Muscle of arm (tissue), 12 donors: ENCODE results near the gene ST3GAL5. TPM values are rescaled to one million over a fixed set of nuclear protein-coding genes. Genes with fewer than 3 reads are reported as not detected.

ENCODE experiments used
- DNase-seq: peaks from one replicate; pipeline ENCODE4 v3.0.0-alpha.2; 2013
- polyA plus RNA-seq, 12 donors: library from polyadenylated mRNA; unstranded; fragments of 120-200 nt; gene quantifications; one replicate each; pipeline ENCODE4 v1.2.1, GENCODE V29; 2013; ENCODE audit not compliant: insufficient read length in 12 of 12

Gene ST3GAL5
- polyA plus RNA-seq, 12 donors, result 29.1 to 44.7 (median 34.3) TPM; not detected in 1

DNA sequence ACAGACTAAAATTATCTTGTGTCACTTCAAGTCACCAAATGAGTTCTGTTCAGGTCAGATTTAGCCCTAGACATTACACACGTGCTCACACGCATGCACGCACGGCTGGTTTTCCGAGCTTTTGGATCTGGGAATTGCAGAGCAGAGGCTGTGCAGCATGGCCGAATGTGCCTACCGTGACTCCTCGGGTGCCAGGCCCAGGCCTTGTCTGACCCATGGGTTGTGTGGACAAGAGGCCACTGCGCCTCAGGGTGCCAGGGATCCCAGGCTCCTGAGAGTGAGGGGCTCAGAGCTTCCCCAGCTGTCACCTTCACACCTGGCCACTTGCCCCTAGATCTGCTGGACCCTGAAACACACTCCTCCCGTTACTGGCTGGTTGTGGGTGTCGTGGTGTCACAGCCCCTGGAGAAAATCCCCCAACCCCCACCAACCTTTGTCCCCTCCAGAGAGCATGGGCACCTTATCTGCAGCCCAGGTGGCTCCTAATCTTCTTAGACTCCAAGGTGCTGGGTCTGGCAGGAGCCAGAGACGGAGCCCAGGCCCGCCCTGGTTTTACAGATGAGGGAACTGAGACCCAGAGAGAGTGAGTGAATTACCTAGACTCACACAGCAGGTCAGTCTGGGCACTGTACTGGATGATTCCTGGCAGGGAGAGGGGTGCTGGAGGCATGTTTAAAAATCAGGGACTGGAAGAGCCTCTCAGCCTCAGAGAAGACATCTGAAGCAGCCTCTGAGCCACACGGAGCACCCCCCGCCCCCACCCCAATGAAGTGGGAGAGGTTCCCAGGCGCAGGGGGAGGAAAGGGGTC lies 78.2 kb downstream of the ST3GAL5 start:
- DNase-seq, result no peak

DNA sequence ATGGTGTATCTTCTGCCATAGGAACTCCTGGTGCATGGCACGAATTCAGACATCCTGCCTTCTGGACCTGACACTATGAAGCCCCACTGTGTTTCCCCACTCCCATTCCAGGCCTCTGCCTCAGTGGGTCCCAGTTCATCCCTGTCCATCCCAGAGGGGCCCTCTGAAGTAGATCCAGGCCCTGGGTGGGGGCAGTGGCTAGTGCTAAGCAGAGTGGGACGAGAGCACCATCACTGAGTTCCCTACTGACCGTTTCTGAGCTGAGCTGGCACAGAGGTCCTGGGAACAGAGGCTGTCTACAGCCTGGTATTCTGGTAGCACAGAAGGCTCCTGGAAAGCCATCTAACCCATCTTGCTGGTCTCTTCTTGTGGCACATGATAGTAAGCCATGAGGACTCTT lies 81.0 kb downstream of the ST3GAL5 start:
- DNase-seq, result no peak

DNA sequence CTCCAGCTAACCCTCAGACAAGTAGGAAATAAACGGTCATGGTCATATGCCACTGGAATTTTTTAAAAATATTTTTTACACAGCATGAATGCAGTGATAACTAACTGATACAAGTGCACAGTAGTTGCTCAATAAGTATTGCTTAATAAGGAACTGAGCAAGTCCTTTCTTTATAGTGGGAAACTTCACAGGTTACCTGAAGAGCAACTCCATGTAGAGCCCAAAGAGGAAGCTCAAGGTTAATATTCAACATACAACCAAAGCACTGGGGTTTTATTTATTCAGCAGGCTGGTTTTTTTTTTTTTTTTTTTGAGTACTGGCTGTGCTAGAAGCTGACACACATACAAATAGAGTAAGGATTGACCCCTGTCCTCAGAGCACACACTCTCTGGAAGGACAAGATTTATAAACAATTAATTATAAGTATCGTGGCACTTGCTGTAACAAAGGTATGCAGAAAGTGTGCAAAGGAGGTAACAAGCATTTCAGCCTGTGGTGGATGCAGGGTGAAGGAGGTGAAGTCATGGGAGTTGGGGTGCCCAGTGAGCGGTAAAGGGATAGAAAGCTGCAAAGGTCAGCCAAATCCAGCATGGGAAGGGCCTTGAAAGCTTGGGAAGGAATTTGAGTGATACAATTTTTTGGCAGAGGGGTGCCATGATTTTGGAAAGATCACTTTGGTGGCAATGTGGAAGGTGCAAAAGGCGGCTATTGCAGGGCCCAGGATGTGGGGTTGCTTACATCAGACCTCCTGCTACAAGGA lies 82.3 kb downstream of the ST3GAL5 start:
- DNase-seq, result no peak

DNA sequence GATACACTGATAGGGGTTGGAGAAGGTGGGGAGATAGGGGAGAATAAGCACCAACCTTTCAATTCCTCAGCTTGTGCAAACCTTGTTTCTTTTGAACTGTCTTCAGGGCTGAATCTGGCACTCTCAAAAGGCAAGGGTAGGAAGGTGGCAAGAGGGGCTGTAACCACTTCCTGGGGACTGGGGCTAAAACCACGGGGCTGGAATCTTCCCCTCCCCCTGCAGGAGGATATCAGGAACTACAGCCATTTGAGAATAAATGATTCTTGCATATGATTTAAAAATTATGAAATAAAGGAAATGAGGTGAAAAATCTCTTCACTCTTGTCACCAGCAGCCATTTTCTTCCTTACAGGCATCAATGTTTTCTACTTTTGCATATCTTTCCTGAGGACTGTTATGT lies 84.2 kb downstream of the ST3GAL5 start:
- DNase-seq, result no peak

DNA sequence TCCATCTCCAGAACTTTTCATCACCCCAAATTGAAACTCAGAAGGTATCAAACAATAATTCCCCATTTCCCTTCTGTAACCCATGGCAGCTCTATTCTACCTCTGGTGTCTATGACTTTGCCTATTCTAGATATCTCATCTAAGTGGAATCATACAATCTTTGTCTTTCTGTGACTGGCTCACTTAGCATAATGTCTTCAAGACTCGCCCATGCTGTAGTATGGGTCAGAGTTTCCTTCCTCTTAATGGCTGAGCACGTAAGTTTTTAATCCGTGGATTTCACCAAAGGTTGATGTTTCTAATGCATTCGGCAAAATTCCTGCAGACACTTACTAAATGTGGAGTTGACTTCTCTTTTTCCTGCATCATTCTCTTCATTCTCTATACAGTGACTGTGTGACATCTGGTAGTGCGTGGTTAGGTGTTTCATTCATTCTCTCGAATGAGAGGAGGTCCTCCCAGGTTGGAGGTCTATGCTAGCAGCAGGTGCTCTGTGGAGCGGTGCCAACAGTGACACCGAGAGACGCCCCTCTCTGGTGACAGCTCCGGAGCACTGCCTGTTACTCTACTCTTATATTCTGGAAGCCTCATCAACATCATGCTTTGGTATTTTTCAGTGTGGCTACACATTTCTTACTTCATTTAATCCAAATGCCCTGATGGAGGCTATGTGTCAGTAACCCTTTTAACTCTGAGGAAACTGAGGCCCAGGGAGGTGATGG lies 84.9 kb downstream of the ST3GAL5 start:
- DNase-seq, result no peak

DNA sequence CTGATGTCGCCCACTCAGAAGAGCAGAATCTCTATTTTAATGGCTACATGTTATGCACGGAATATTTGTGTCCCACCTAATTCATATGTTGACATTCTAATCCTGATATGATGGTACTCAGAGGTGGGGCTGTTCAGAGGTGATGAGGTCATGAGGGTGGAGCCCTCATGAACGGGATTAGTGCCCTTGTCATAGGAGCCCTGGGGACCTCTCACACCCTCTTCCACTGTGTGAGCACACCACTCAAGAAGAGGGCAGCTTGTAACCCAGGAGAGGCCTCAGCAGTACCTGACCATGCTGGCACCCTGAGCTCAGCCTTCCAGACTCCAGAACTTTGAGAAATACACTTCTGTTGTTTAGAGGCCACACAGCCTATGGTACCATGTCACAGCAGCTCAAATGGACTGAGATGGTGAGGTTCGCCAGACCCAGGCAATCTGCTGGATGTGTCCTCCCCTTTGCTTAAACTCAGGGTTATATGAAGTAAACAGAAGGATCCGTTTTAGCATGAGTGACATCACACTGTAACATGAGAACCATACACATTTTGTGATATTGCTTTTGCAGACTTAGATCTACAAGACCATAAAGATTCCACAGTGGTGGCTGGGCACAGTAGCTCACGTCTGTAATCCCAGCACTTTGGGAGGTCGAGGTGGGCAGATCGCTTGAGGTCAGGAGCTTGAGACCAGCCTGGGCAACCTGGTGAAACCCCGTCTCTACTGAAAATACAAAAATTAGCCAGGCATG lies 86.3 kb downstream of the ST3GAL5 start:
- DNase-seq, result no peak

DNA sequence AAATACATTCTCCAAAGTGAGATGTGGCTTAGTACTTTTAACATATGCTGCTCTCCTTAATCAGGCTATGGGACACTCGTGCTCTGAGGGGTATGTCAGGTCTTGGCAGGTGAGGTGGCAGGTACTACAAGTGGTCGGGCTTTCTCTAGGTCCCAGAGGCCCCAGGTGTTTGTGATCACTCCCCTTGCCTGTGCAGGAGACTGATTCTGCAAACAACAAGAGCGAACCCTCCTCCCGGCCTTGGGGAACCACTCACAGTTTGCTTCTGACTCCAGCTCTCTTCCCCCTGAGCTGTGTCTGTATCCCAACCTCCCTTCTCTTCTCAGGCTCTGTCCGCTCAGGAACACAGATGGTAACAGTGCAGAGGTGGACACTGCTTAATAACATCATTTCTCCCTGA lies 86.9 kb downstream of the ST3GAL5 start:
- DNase-seq, result no peak

DNA sequence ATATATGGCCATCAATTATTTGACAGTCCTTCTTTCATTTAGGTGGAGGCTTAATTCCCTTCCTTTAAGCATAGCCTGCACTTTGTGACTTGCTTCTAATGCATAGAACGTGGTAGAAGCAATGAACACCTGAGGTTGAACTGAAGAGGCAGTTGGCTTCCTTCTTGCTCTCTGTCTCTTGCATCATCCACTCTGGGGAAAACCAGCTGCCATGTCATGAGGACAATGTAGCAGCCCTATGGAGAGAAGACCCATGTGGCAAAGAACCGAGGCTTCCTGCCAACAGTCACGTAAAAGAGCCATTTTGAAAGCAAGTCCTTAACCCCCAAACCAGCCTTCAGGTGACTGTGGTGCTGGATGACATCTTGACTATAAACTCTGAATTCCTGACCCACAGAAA lies 88.2 kb downstream of the ST3GAL5 start:
- no peak for DNase-seq

DNA sequence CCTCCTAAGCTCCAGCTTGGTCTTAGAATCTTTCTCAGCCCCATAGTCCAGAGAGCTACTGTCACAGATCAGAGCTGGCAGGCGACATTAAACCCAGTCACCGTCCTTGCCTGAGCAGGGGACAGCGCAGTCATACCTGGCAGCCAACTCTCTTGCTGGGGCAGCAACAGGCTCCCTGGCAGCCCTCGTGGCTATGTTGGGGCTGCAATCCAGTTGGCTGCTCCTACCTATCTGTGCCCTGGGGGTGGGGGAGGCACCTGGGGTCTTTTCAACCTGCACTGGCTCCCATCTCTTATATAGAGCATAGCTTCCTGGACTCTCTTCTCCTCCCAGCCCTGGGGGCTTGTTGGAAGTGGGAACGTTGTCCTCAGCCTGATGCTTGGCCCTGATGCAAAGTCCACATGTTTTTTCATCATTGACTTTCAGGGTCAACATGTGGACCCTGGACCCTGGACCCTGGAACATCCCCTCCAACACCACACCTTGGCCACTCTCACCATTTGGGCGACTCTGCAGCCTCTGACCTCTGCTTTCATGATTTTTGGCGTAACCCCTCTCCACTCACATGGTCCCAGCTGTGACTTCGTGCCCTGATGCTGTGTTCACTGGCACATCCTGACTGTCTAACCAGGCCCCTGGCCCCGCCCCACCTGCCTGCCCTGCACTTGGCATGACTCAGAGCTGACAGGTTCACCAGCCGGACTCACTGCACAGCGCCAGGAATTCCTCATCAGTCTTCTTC lies 89.4 kb downstream of the ST3GAL5 start:
- DNase-seq, result no peak

DNA sequence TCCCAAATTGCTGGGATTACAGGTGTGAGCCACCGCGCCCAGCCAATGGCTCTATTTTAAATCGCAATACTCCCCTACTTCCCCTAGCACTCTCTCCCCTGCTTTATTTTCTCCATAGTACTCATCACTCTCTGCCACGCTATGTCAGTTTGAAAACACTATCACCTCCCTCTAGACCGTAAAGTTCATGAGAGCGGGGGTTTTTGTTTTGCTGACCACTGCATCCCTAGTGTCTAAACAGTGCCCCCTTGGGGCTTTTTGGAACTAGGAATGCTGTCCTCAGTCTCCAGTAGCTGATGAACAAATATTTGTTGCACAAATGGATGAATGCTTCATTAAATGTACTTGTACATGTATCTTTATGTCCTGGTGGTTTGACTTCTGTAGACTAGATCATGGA lies 90.9 kb downstream of the ST3GAL5 start:
- DNase-seq, result no peak

DNA sequence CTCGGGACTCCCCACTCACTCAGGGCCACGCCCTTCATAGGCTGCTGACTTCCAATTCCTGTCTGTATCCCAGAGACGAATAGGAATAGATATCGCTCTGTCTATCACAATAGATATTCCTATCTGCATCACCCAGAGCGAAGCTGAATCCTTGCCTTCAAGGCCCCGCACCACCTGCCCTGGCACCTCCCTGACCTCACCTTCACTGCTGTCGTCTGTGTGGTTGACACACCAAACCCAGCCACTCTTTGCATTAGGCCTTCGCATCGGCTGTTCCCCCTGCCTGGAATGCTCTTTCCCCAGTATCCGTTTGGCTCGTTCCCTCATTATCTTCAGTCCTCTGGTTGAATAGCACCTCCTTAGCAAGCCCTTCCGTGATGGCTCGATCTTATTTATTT lies 91.5 kb downstream of the ST3GAL5 start:
- DNase-seq, result no peak

DNA sequence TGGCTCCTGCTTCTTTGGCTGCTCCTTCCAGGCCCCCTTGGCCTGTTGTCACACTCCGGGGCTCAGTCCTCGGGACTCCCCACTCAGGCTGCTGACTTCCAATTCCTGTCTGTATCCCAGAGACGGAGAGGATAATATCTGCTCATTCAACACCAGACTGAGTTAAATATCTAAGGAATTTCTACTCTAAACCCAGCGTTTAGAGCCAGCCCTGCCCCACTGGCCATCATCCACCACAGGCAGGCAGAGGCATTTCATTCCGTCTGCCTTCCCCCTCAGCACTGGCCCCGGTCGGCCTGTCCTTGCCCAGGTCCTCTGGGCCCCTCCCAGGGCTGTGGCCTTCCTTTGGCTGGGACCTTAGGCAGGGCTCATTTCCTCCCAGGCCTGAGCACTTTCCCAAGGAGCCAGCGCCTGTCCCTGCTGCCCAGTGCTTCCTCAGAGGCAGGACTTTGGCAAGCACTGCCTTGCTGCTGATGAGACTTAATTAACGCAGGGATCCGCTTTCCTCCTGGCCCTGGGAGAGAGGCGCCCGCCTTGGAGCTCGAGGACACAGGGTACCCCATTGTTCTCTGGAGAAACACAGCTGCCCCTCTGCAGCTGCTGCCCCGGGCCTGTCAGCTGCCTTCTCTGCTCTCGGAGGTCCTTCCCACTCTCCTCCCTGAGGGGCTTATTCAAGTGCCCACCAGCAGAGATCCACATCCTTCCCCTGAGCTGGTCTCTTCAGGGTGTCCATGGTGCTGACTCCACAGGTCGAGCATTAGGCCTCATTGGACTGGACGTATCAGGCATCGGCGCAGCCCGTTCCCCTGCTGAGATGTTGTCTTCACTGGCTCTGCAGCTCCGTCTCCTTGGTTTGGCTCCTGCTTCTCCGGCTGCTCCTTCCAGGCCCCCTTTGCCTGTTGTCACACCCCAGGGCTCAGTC lies 92.2 kb downstream of the ST3GAL5 start:
- DNase-seq, result no peak

DNA sequence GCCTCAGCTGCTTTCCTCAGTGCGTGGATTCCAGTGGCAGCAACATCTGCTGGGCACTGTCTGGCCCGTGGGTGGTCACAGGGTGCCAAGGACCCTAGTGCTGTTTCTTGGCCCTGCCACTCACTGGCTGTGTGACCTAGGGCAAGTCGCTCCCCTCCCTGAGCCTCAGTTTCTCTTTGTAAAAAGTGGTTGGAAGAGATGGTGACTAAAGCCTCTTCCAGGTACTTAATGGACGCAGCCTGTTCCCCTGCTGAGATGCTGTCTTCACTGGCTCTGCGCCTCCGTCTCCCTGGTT lies 92.8 kb downstream of the ST3GAL5 start:
- no peak for DNase-seq

DNA sequence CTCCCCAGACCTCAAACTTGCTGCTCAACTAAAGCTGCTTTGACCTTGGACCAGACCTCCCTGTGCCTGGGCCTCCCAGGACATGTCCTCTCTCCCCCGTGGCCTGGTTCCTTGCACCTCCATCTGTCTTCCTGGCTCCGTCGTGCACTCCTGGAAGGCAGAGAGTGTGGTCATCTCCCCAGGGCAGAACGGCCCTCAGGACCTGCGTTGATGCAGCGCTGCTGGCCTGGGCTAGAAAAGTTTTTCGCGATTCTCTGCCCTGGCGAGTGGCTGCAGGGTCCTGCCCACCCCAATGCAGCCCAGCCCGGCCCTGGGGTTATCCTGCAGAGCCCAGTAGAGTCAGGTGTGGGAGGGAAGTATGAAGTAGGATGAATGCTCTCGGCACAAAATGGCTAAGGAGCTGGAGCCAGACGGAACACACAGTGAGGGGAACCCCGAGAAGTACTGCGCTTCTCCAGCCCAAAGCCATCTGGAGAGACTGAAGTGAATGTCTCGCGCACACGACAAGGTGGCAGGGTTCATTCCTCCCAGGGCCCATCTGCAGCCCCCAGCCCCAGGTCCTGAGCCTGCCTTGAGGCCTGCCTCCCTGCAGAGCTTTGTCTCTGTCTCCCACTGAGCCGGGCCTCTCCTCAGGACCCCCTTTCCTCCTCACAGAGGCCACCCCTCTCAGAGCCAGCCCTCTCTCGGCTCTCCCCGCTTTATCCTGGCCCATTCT lies 93.3 kb downstream of the ST3GAL5 start:
- DNase-seq, result no peak

DNA sequence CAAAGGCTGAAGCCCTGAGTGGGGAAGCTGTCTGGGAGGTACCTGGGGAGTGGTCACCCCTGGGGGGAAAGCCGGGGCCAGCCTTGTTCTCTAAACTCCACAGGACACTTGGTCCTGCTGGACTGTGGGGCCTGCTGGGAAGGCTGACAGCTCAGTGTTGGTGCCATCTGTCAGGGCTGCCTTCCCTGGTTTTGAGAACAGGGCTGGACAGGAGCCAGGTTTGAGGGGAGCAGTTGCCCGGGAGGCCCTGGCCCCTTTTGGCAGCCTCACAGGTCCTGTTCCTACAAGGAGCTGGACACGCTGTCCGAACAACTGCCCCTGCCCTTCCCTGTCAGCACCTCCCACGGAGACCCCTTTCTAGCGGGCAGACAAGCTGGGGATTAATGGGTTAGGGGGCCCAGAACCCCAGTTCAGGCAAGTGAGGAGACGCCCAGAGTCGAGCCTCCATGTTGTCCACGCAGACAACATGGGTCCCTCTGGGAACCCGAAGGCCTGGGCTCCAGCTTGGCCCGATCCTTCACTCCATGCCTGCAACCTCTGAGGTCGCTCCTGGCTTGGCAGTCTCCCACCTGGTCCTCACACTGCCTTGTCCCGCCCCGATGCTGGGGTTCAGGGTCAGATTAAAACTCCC lies 94.2 kb downstream of the ST3GAL5 start:
- DNase-seq, result no peak

DNA sequence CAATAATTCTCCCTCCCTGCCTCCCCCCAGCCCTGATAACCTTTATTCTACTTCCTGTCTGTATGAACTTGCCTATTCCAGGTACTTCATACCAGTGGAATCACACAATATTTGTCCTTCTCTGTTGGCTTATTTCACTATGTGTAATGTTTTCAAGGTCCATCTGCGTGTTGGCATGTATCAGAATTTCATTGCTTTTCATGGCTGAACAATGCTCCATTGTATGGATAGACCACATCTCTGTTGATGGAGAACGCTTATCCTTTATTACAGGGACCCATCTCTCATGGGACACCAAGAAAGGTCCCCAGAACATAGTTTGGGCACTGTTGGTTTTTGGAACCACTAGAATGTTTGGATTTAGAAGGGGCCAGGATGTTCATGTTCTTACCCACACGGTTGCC lies 94.8 kb downstream of the ST3GAL5 start:
- no peak for DNase-seq

DNA sequence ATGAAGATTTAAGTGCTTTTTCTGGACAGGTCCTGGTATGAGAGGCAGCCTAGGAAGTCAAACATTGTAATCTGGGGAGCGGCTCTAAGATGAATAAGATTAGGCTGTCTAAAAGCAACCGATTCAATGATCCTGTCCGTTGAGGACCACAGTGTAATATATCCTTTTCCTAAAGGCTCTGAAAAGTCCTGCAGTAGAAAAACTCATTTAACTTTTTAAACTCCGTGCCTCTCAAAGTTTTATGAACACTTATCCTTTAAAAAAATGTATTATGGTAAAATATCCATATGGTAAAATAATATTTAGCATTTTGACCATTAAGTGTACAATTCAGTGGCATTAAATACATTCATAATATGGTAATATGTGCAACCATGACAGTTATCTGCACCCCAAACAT lies 95.2 kb downstream of the ST3GAL5 start:
- DNase-seq, result no peak

DNA sequence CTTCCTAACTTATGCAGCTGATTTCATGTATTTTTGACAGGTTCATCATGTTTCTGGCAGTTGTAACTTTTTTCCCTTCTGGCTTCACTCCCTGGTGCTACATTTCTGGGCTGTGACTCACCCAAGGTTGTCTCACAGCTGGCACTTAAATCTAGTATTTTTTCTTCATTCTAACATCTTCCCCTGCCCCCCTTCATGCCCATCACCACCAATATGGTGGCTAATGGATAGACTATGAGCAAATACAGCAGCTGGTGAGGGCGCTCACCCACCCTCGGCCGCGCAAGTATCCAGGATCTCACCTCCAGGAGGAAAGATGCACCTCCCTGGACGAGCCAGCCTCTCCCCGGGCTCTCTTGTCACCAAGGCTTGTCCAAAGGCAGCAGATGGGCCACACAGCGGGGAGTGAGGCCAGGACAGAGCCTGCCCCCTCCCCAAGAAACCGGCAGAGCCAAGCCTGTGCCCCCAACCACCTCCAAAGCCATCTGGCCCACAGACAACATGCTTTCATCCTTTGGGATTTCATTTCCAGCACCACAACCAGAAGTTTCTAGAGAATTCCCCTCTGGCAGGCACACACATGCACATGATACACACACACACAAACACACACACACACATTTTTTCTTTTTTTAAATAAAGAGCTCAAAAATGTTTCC lies 95.9 kb downstream of the ST3GAL5 start:
- DNase-seq, result no peak
